Activated CD4-positive, alpha-beta T cell treated with anti-CD3 and anti-CD28 coated beads, Interleukin-2, Interleukin-6, amounts not matched to agents 100 ng/mL and 50 ng/mL, durations not matched to agents 16 hours and 8 hours (primary cell): ENCODE results near the gene F11R.
"Not testable (repeated sequence)": the region's sequence is repeated elsewhere in the genome, so short reads cannot be mapped to it uniquely, and the experiment has no call there.

Source experiments
- DNase-seq: peaks from one replicate; pipeline ENCODE4 v3.0.0-alpha.2; 2020

F11R gene

GRCh38 chr1:161039546-161039945 is 18.6 kb upstream of the F11R start:
- no peak for DNase-seq

GRCh38 chr1:161039154-161039545 is 18.2 kb upstream of the F11R start:
- no peak for DNase-seq

- DNase-seq, result peak; percentile 88
Observed at GRCh38 chr1:161038523-161039153, 17.7 kb upstream of the F11R start, which contains the start of gene TSTD1. Gene TSTD1 (minus strand): TSS chr1:161038964. CDS start chr1:161038889, 75 bp downstream.

- DNase-seq, result no peak
Observed at GRCh38 chr1:161037661-161038522, 16.9 kb upstream of the F11R start.

- DNase-seq, result no peak
Observed at GRCh38 chr1:161033751-161034150, 12.8 kb upstream of the F11R start.

- DNase-seq, result no peak
Observed at GRCh38 chr1:161032409-161032808, 11.5 kb upstream of the F11R start.

- DNase-seq, result no peak
Observed at GRCh38 chr1:161031874-161032273, 10.9 kb upstream of the F11R start.

GRCh38 chr1:161029466-161029865 is 8.5 kb upstream of the F11R start:
- DNase-seq, result not testable (repeated sequence)

- peak; percentile 25 for DNase-seq
Observed at GRCh38 chr1:161026954-161027353, 6.0 kb upstream of the F11R start.

- DNase-seq, result not testable (repeated sequence)
Observed at GRCh38 chr1:161022432-161022831, 1.5 kb upstream of the F11R start.

GRCh38 chr1:161021970-161022353 is 1.0 kb upstream of the F11R start:
- DNase-seq, result peak; percentile 38

- DNase-seq, result peak; percentile 83
Observed at GRCh38 chr1:161021165-161021969, 415 bp upstream of the F11R start.

GRCh38 chr1:161019751-161020495 is 1.0 kb downstream of the F11R start:
- no peak for DNase-seq

- DNase-seq, result not testable (repeated sequence)
Observed at GRCh38 chr1:161019111-161019660, 1.8 kb downstream of the F11R start.

- no peak for DNase-seq
Observed at GRCh38 chr1:161018631-161018930, 2.4 kb downstream of the F11R start.

- DNase-seq, result no peak
Observed at GRCh38 chr1:161017756-161018630, 3.0 kb downstream of the F11R start.

GRCh38 chr1:161017181-161017580 is 3.8 kb downstream of the F11R start:
- DNase-seq, result not testable (repeated sequence)

- DNase-seq, result not testable (repeated sequence)
Observed at GRCh38 chr1:161016683-161017082, 4.3 kb downstream of the F11R start.

- DNase-seq, result peak; percentile 86
Observed at GRCh38 chr1:161013488-161014230, 7.3 kb downstream of the F11R start.

GRCh38 chr1:161013131-161013487 is 7.8 kb downstream of the F11R start:
- DNase-seq, result no peak

GRCh38 chr1:161012420-161012819 is 8.5 kb downstream of the F11R start:
- DNase-seq, result no peak
